Caco-2 (cell line): ENCODE results near the gene PLLP. TPM values are rescaled to one million over a fixed set of nuclear protein-coding genes. Genes with fewer than 3 reads are reported as not detected.

Experiments
- Bru-seq: library from RNA; stranded (reverse); fragments of 400-500 nt; gene quantifications from one replicate; lab custom pipeline; 2021; lab: Mats Ljungman, UMichigan
- BruChase-seq, 2 experiments: library from RNA; stranded (reverse); fragments of 400-500 nt; gene quantifications; one replicate each; lab custom pipeline; 2021; lab: Mats Ljungman, UMichigan
- BruUV-seq: library from RNA; stranded (reverse); fragments of 400-500 nt; replicated peaks from 2 replicates; lab custom pipeline; 2021; lab: Mats Ljungman, UMichigan
- CTCF ChIA-PET: fragments of 300-600 bp; sonication (Branson Sonifier 250); formaldehyde crosslinking; loops from one replicate; lab custom pipeline; 2022; ENCODE audit warnings: antibody characterized with exemption; lab: Charles Lee
- POLR2A ChIA-PET: fragments of 300-600 bp; sonication (Branson Sonifier 250); formaldehyde crosslinking; loops from one replicate; lab custom pipeline; 2022; ENCODE audit warnings: antibody characterized with exemption; lab: Charles Lee
- DNase-seq, 2 experiments: peaks; one replicate each; pipeline versions ENCODE4 v3.0.0 to v3.0.0-alpha.2; 2020 to 2022
- H3K27me3 ChIP-seq: replicated peaks from 2 replicates; pipeline ENCODE4 v1.6.0; 2011; ENCODE audit warnings: low read length; ENCODE audit not compliant: control insufficient read depth, insufficient read depth
- H3K36me3 ChIP-seq: 2 replicates; pipeline ENCODE4 v1.5.1; 2011; ENCODE audit warnings: low read length; ENCODE audit not compliant: control insufficient read depth, insufficient read depth
- H3K4me1 ChIP-seq: fragments of 250-450 bp; sonication (Bioruptor Pico); 2 replicates; pipeline ENCODE4 v1.5.1; 2020; ENCODE audit warnings: mild to moderate bottlenecking
- H3K4me3 ChIP-seq: 2 replicates; pipeline ENCODE4 v1.5.1; 2011; ENCODE audit warnings: low read depth, mild to moderate bottlenecking, control low read depth, low read length
- H3K9me3 ChIP-seq: fragments of 250-450 bp; sonication (Bioruptor Pico); 2 replicates; pipeline ENCODE4 v1.5.1; 2020; ENCODE audit warnings: mild to moderate bottlenecking, moderate library complexity
- H3K27ac Mint-ChIP-seq: one replicate; pipeline ENCODE4 v1.8.0; 2022; ENCODE audit warnings: mixed read lengths; ENCODE audit not compliant: unreplicated experiment
- H3K27me3 Mint-ChIP-seq: one replicate; pipeline ENCODE4 v1.8.0; 2022; ENCODE audit warnings: mixed read lengths; ENCODE audit not compliant: insufficient read depth, unreplicated experiment
- H3K36me3 Mint-ChIP-seq: one replicate; pipeline ENCODE4 v1.8.0; 2022; ENCODE audit warnings: mild to moderate bottlenecking, mixed read lengths; ENCODE audit not compliant: insufficient read depth, unreplicated experiment
- H3K4me1 Mint-ChIP-seq: one replicate; pipeline ENCODE4 v1.8.0; 2022; ENCODE audit warnings: low read depth, mixed read lengths; ENCODE audit not compliant: unreplicated experiment
- H3K4me3 Mint-ChIP-seq: one replicate; pipeline ENCODE4 v1.8.0; 2022; ENCODE audit warnings: mild to moderate bottlenecking, moderate library complexity, mixed read lengths; ENCODE audit not compliant: unreplicated experiment
- H3K9me3 Mint-ChIP-seq: one replicate; pipeline ENCODE4 v1.8.0; 2022; ENCODE audit warnings: mixed read lengths; ENCODE audit not compliant: unreplicated experiment
- CTCF ChIP-seq, 2 experiments: fragments of 200-600 bp in 1 of 2; IDR thresholded peaks; 1 replicate in 1 of 2; 2 replicates in 1 of 2; pipeline versions ENCODE4 v1.5.1 to v1.8.0; 2011 to 2022; ENCODE audit warnings: antibody characterized with exemption in 1 of 2, control low read depth in 1 of 2, inconsistent platforms in 1 of 2, low read depth in 1 of 2, low read length in 1 of 2, mild to moderate bottlenecking in 1 of 2, moderate library complexity in 1 of 2; ENCODE audit not compliant: insufficient read depth in 1 of 2, severe bottlenecking in 1 of 2, unreplicated experiment in 1 of 2
- intact Hi-C: fragments of 100-400 bp; cut with micrococcal nuclease; formaldehyde crosslinking; loops from one replicate; pipeline ENCODE4 v1.10.0; 2022; ENCODE audit not compliant: unreplicated experiment
- long read RNA-seq: library from polyadenylated mRNA; stranded (forward); transcript quantifications from one replicate; pipeline ENCODE4 v2.0.0, GENCODE V29; 2022
- total RNA-seq: library from RNA; stranded (reverse); gene quantifications from 2 replicates; pipeline ENCODE4 v1.2.3, GENCODE V29; 2022

Gene PLLP
- total RNA-seq (53.0 and 54.0 TPM in 2 replicates), Bru-seq, nascent RNA (percentile 77 among the genes with signal in this experiment), BruChase-seq, experiment 1, labeled RNA remaining after a 2-hour chase (percentile 73 among the genes with signal in this experiment), BruChase-seq, experiment 2, labeled RNA remaining after a 6-hour chase (percentile 78 among the genes with signal in this experiment)
- long read RNA-seq, transcript PLLP-201 (4 exons, 1,512 nt) = major isoform, 85 of 115 reads
- long read RNA-seq, partial matches to known transcripts = 3 of 115 reads
- long read RNA-seq, other reads (novel, unspliced or antisense) = 27 of 115 reads

- H3K27me3 ChIP-seq = no peaks in the 10 kb centered on the region
- intact Hi-C loops = loop anchor here (1.0 kb wide), 1 partner anchor 15 kb away; no protein-coding TSS in a partner anchor
- no peaks in the 10 kb centered on the region for H3K36me3 ChIP-seq
- peak within 1 kb of the TSS; percentile 99 for H3K4me3 ChIP-seq
- H3K4me1 Mint-ChIP-seq = peaks cover 31% of the 10 kb centered on the region
- peaks cover 20% of the 10 kb centered on the region for H3K36me3 Mint-ChIP-seq
- H3K9me3 Mint-ChIP-seq = no peaks in the 10 kb centered on the region
- no peaks in the 10 kb centered on the region for H3K9me3 ChIP-seq
- peak within 1 kb of the TSS; percentile 80 for H3K4me3 Mint-ChIP-seq
- H3K27ac Mint-ChIP-seq = peak within 1 kb of the TSS; percentile 82
- POLR2A ChIA-PET = interaction anchor here (1.0 kb wide), 1 partner anchor 8 kb away, joined by 4 read pairs; no protein-coding TSS in a partner anchor
- no TSS peak for BruUV-seq
- TF ChIP-seq CTCF (IDR thresholded peaks at IDR 0.05; ENCODE audit: insufficient read depth in 1 of 2, low read depth in 1 of 2, low read length in 1 of 2, severe bottlenecking in 1 of 2, unreplicated experiment in 1 of 2) = no peak
- H3K4me1 ChIP-seq = peaks cover 28% of the 10 kb centered on the region
- DNase-seq = peak; percentile 77 to 89
- H3K27me3 Mint-ChIP-seq = no peaks in the 10 kb centered on the region
- CTCF ChIA-PET = interaction anchor here (0.8 to 1.2 kb wide), 4 partner anchors 8 to 39 kb away, joined by 3 to 5 read pairs (median 4); partner anchors contain the start of gene ARL2BP
Measured at GRCh38 chr16:57284209-57284951, at the start of gene PLLP. TSS of gene PLLP (minus strand) at chr16:57284672. CDS start at chr16:57284540, 132 bp downstream.

GRCh38 chr16:57333402-57333801, 48.9 kb upstream of the PLLP start:
- CTCF ChIA-PET = no interaction called here
- POLR2A ChIA-PET = no interaction called here
- BruUV-seq = no TSS peak

More at GRCh38 chr16:57333402-57333801, 48.9 kb upstream of the PLLP start:
- H3K4me3 ChIP-seq = no peak overlapping the region
- intact Hi-C loops = no loop called here
- Mint-ChIP-seq H3K4me1 (no peaks in the 10 kb centered on the region), H3K9me3 (no peaks in the 10 kb centered on the region), H3K36me3 (no peaks in the 10 kb centered on the region), H3K27ac (no peak overlapping the region), H3K27me3 (no peaks in the 10 kb centered on the region), H3K4me3 (no peak overlapping the region)
- no peak for DNase-seq
- no peaks in the 10 kb centered on the region for H3K4me1 ChIP-seq
- no peak for TF ChIP-seq CTCF (IDR thresholded peaks at IDR 0.05; ENCODE audit: insufficient read depth in 1 of 2, low read depth in 1 of 2, low read length in 1 of 2, severe bottlenecking in 1 of 2, unreplicated experiment in 1 of 2)
- H3K27me3 ChIP-seq = no peaks in the 10 kb centered on the region
- H3K9me3 ChIP-seq = peaks cover 8% of the 10 kb centered on the region; the same call in 1 of the 2 replicates
- H3K36me3 ChIP-seq = no peaks in the 10 kb centered on the region
